Panc1 (cell line): Measurements from ENCODE around the gene SV2B.
A peak's percentile ranks its signal among the peaks of the same experiment; 100 is the strongest.

ENCODE experiments used
- CTCF ChIP-seq: fragments of 450-650 bp; IDR thresholded peaks from 2 replicates; pipeline ENCODE4 v1.5.1; 2017; ENCODE audit warnings: mild to moderate bottlenecking
- POLR2AphosphoS5 ChIP-seq: IDR thresholded peaks from 2 replicates; pipeline ENCODE4 v1.6.1; 2012; ENCODE audit warnings: mild to moderate bottlenecking, low read depth, low read length, moderate library complexity
- SIN3A ChIP-seq: IDR thresholded peaks from 2 replicates; pipeline ENCODE4 v1.6.1; 2012; ENCODE audit warnings: low read depth, mild to moderate bottlenecking, low read length, moderate library complexity, borderline replicate concordance; ENCODE audit not compliant: insufficient read depth
- TCF7L2 ChIP-seq: IDR thresholded peaks from 2 replicates; pipeline ENCODE4 v1.6.1; 2011; ENCODE audit warnings: mild to moderate bottlenecking, low read depth, low read length, inconsistent platforms

- TF ChIP-seq CTCF (peak; percentile 87), TCF7L2 (no peak), SIN3A (no peak), POLR2AphosphoS5 (no peak)
These were observed 124.8 kb downstream of the SV2B start for GRCh38 chr15:91224755-91225380.
